NCI-H2081 treated with DMSO at 0.1 percent for 48 hours (cell line): Measurements from ENCODE around the gene ADGRD1.

Source experiments
- DNase-seq: peaks from one replicate; lab custom pipeline; 2025; lab: John Stamatoyannopoulos, UW

The ADGRD1 gene

GRCh38 chr12:131102991-131103668 lies 149.4 kb downstream of the ADGRD1 start:
- DNase-seq: no peak

- no peak for DNase-seq
Measured at GRCh38 chr12:131103669-131104462, 150.2 kb downstream of the ADGRD1 start.

GRCh38 chr12:131104463-131105350 lies 151.0 kb downstream of the ADGRD1 start:
- no peak for DNase-seq

- no peak for DNase-seq
Measured at GRCh38 chr12:131105351-131105735, 151.6 kb downstream of the ADGRD1 start.

GRCh38 chr12:131105736-131106348 lies 152.1 kb downstream of the ADGRD1 start:
- DNase-seq: no peak

GRCh38 chr12:131106349-131106941 lies 152.7 kb downstream of the ADGRD1 start:
- no peak for DNase-seq

GRCh38 chr12:131108177-131108955 lies 154.7 kb downstream of the ADGRD1 start:
- DNase-seq: no peak

GRCh38 chr12:131111446-131111845 lies 157.7 kb downstream of the ADGRD1 start:
- no peak for DNase-seq

GRCh38 chr12:131112021-131112420 lies 158.3 kb downstream of the ADGRD1 start:
- no peak for DNase-seq

- DNase-seq: no peak
Measured at GRCh38 chr12:131112700-131113290, 159.1 kb downstream of the ADGRD1 start.

GRCh38 chr12:131113568-131114270 lies 160.0 kb downstream of the ADGRD1 start:
- no peak for DNase-seq

- no peak for DNase-seq
Measured at GRCh38 chr12:131114271-131114670, 160.6 kb downstream of the ADGRD1 start.

GRCh38 chr12:131114942-131115584 lies 161.4 kb downstream of the ADGRD1 start:
- no peak for DNase-seq

GRCh38 chr12:131115766-131116467 lies 162.2 kb downstream of the ADGRD1 start:
- no peak for DNase-seq

GRCh38 chr12:131116468-131117117 lies 162.9 kb downstream of the ADGRD1 start:
- no peak for DNase-seq

GRCh38 chr12:131117438-131118245 lies 163.9 kb downstream of the ADGRD1 start:
- no peak for DNase-seq

GRCh38 chr12:131118371-131118770 lies 164.7 kb downstream of the ADGRD1 start:
- DNase-seq: no peak
